ENCODE results near the gene CABCOCO1.

The CABCOCO1 gene, protein sequence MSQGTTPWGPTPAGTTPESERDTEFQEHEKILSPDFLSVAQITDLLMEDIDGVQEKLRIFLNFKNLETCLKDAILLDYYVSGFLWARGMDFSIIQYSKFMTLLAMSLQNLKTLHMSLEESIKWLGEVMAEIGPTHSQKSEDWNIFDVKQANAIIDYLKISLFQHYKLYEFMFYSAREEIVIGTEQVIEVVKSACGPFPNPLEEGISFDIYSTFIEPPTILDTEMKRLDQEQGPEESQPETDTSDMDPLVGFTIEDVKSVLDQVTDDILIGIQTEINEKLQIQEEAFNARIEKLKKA

DNA sequence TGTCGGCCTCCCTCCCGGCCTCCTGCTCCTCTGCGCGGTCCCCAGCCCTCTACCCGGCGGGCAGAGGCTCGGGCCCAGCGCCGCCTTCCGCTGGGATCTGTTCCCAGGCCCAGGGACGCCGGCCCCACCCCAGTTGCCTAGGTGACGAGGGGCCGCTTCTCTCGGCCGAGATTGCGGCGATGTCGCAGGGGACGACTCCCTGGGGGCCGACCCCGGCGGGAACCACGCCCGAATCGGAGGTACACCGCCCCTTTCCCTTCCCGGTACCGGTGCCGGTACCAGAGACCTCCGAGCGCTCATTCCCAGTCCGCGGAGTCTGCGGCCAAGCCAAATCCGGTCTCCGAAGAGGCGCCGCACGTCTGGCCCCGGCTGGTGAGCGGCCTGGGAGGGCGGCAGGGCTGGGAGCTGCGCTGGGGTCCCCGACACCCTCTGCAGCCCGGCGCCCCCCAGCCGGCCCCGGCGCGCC is at the start of gene CABCOCO1:
CABCOCO1 (plus strand) TSS at position 136 of the 466 bp plus-strand sequence; CDS start at position 180, 44 bp downstream.
- TF ChIP-seq NFIC (IDR thresholded peaks at IDR 0.05) (no peak), RAD21 (IDR thresholded peaks at IDR 0.05; ENCODE audit: low read depth) (no peak), YY1 (IDR thresholded peaks at IDR 0.05; ENCODE audit: low read depth) (no peak), TCF12 (IDR thresholded peaks at IDR 0.05; ENCODE audit: low read depth) (no peak)
- TF ChIP-seq, protein P1, sequence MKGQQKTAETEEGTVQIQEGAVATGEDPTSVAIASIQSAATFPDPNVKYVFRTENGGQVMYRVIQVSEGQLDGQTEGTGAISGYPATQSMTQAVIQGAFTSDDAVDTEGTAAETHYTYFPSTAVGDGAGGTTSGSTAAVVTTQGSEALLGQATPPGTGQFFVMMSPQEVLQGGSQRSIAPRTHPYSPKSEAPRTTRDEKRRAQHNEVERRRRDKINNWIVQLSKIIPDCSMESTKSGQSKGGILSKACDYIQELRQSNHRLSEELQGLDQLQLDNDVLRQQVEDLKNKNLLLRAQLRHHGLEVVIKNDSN (IDR thresholded peaks at IDR 0.05), result no peak
- TF ChIP-seq, protein P2, sequence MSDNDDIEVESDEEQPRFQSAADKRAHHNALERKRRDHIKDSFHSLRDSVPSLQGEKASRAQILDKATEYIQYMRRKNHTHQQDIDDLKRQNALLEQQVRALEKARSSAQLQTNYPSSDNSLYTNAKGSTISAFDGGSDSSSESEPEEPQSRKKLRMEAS (IDR thresholded peaks at IDR 0.05), result no peak
- TF ChIP-seq, protein P3, sequence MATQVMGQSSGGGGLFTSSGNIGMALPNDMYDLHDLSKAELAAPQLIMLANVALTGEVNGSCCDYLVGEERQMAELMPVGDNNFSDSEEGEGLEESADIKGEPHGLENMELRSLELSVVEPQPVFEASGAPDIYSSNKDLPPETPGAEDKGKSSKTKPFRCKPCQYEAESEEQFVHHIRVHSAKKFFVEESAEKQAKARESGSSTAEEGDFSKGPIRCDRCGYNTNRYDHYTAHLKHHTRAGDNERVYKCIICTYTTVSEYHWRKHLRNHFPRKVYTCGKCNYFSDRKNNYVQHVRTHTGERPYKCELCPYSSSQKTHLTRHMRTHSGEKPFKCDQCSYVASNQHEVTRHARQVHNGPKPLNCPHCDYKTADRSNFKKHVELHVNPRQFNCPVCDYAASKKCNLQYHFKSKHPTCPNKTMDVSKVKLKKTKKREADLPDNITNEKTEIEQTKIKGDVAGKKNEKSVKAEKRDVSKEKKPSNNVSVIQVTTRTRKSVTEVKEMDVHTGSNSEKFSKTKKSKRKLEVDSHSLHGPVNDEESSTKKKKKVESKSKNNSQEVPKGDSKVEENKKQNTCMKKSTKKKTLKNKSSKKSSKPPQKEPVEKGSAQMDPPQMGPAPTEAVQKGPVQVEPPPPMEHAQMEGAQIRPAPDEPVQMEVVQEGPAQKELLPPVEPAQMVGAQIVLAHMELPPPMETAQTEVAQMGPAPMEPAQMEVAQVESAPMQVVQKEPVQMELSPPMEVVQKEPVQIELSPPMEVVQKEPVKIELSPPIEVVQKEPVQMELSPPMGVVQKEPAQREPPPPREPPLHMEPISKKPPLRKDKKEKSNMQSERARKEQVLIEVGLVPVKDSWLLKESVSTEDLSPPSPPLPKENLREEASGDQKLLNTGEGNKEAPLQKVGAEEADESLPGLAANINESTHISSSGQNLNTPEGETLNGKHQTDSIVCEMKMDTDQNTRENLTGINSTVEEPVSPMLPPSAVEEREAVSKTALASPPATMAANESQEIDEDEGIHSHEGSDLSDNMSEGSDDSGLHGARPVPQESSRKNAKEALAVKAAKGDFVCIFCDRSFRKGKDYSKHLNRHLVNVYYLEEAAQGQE (IDR thresholded peaks at IDR 0.05; ENCODE audit: low read depth), result no peak

GRCh38 chr10:61613665-61614064 is 49.1 kb upstream of the CABCOCO1 start:
- TF ChIP-seq EGR1 (IDR thresholded peaks at IDR 0.05) (no peak), ZBTB7A (IDR thresholded peaks at IDR 0.05; ENCODE audit: low read depth) (no peak), TEAD4 (IDR thresholded peaks at IDR 0.05) (no peak), TCF12 (IDR thresholded peaks at IDR 0.05; ENCODE audit: low read depth) (no peak), RAD21 (IDR thresholded peaks at IDR 0.05; ENCODE audit: low read depth) (no peak), EP300 (IDR thresholded peaks at IDR 0.05; ENCODE audit: borderline replicate concordance) (no peak), YY1 (IDR thresholded peaks at IDR 0.05; ENCODE audit: low read depth) (no peak)
- TF ChIP-seq, protein P2 (IDR thresholded peaks at IDR 0.05), result no peak

GRCh38 chr10:61616611-61617010 is 46.1 kb upstream of the CABCOCO1 start:
- TF ChIP-seq YY1 (IDR thresholded peaks at IDR 0.05; ENCODE audit: low read depth) (no peak), TAF1 (IDR thresholded peaks at IDR 0.05; ENCODE audit: low read depth) (no peak), EGR1 (IDR thresholded peaks at IDR 0.05) (no peak), TEAD4 (IDR thresholded peaks at IDR 0.05) (no peak)
- TF ChIP-seq, protein P2 (IDR thresholded peaks at IDR 0.05), result no peak

GRCh38 chr10:61617180-61617579 is 45.5 kb upstream of the CABCOCO1 start:
- no peak for TF ChIP-seq EP300 (IDR thresholded peaks at IDR 0.05; ENCODE audit: borderline replicate concordance)
- TF ChIP-seq CREB1 (IDR thresholded peaks at IDR 0.05; ENCODE audit: low read depth), result no peak
- no peak for TF ChIP-seq FOXM1 (IDR thresholded peaks at IDR 0.05; ENCODE audit: borderline replicate concordance, low read depth)
- no peak for TF ChIP-seq TEAD4 (IDR thresholded peaks at IDR 0.05)
- TF ChIP-seq, protein P2 (IDR thresholded peaks at IDR 0.05), result no peak
- TF ChIP-seq EGR1 (IDR thresholded peaks at IDR 0.05), result no peak
- no peak for TF ChIP-seq ZBTB7A (IDR thresholded peaks at IDR 0.05; ENCODE audit: low read depth)
- no peak for TF ChIP-seq CEBPB (IDR thresholded peaks at IDR 0.05)
- no peak for TF ChIP-seq TAF1 (IDR thresholded peaks at IDR 0.05; ENCODE audit: low read depth)
- TF ChIP-seq RAD21 (IDR thresholded peaks at IDR 0.05; ENCODE audit: low read depth), result no peak

DNA sequence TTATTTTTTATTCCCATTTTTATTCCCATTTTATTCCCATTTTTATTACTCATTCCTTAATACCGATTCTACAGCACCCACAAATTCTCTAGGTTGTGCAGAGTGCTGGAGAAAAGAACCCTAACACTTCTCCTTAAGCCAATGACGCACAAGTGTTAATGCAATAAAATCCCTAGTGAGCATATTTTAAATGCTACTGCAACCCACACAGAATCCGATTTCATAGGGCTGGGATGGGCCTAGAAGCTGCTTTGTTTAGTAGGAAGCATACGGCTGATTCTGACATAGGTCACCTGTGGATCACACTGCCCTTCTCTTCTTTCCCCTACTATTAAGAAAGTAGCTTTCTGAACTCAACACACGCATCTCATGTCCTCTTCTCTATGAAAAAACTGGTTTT is 45.1 kb upstream of the CABCOCO1 start:
- no peak for TF ChIP-seq ZBTB7A (IDR thresholded peaks at IDR 0.05; ENCODE audit: low read depth)
- TF ChIP-seq, protein P1 (IDR thresholded peaks at IDR 0.05), result no peak
- no peak for TF ChIP-seq EGR1 (IDR thresholded peaks at IDR 0.05)
- no peak for TF ChIP-seq RAD21 (IDR thresholded peaks at IDR 0.05; ENCODE audit: low read depth)
- TF ChIP-seq FOXM1 (IDR thresholded peaks at IDR 0.05; ENCODE audit: borderline replicate concordance, low read depth), result no peak
- TF ChIP-seq NFIC (IDR thresholded peaks at IDR 0.05), result no peak
- no peak for TF ChIP-seq CEBPB (IDR thresholded peaks at IDR 0.05)
- no peak for TF ChIP-seq TEAD4 (IDR thresholded peaks at IDR 0.05)
- no peak for TF ChIP-seq TAF1 (IDR thresholded peaks at IDR 0.05; ENCODE audit: low read depth)
- TF ChIP-seq EP300 (IDR thresholded peaks at IDR 0.05; ENCODE audit: borderline replicate concordance), result no peak
- TF ChIP-seq CREB1 (IDR thresholded peaks at IDR 0.05; ENCODE audit: low read depth), result no peak
- TF ChIP-seq, protein P3 (IDR thresholded peaks at IDR 0.05; ENCODE audit: low read depth), result no peak
- TF ChIP-seq TCF12 (IDR thresholded peaks at IDR 0.05; ENCODE audit: low read depth), result no peak
- no peak for TF ChIP-seq YY1 (IDR thresholded peaks at IDR 0.05; ENCODE audit: low read depth)
- TF ChIP-seq, protein P2 (IDR thresholded peaks at IDR 0.05), result no peak
